T-helper 2 cell (primary cell): ENCODE measurements around the gene CENPVL2.
"Not testable (repeated sequence)": the region's sequence is repeated elsewhere in the genome, so short reads cannot be mapped to it uniquely, and the experiment has no call there.

Source experiments
- DNase-seq, 5 experiments: peaks; one replicate each; pipeline versions ENCODE4 v3.0.0 to v3.0.0-alpha.2; 2012 to 2022
- total RNA-seq, 2 donors: gene quantifications; one replicate each; lab custom pipeline; 2026; lab: John Stamatoyannopoulos, UW

The CENPVL2 gene
- 0 reads per million in 2 donors for total RNA-seq

DNA sequence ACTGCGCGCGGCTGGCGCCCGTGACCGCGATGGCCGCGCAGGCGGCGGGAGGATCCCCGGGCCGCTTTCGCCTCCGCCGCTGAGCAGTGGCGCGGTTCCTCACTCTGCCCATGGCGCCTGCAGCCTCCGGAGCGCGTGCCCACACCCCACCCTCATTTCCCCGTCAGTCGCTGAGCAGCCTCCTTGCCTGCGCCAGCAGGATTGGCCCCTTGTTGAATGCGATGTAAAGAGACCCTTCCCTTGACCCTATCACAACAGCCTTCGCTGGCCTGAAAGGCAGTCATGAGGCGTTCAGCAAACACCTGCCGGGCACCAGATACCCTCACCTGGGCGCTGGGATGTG, at the start of gene CENPVL2:
Gene CENPVL2 (minus strand): TSS at position 112 of the 343 bp plus-strand sequence. CDS start 0 bp downstream, at position 112.
- not testable (repeated sequence) for DNase-seq

DNA sequence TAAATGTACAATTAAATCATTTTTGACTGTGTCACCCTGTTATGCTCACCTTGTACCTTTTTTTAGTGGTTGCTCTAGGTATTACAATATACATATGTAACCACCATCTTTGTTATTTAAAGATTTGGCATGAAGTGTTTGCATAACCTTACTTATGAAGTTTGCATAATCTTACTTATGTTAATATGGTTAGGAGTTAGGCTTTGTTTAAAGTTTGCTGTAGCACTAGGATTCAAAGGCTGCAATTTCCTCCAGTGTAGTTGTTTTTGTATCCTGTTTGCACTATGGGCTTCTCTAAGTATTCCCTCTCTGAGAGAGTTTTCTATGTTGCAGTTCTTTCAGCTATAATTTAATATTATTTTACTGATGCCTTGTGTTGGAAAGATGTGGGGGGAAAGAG, 45.6 kb upstream of the CENPVL2 start:
- DNase-seq, result no peak

DNA sequence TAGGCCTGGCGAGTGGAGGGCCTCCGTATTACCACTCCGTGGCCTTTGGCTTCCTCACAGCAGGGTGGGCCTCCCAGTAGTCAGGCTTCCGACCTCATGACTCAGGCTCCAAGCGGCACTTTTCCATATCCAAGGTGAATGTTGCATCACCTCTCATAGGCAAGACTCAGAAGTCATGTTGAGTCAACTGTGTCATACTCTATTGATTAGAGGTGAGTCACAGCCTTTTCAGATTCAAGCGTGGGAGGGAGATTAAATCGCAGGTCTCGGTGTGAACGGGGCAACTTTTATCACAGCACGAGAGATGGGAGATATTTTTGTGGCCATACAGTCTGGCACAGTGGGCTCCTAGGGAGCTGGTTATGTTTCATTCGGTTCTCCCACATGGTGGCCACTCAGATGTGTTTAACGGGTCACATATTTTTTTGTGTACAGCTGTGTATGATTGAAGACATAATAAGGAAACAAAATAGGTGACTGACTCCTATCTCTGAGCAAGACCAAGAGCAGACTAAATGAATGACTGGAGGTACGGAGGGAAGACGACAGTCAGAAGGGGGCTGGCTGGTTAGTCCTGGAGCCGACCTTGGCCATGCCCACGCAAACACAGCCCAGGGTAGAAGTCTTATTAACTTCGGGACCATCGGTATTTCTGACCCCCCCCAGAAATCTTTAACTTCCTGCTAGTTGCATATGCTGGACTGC, 30.5 kb upstream of the CENPVL2 start:
- DNase-seq, result not testable (repeated sequence)

DNA sequence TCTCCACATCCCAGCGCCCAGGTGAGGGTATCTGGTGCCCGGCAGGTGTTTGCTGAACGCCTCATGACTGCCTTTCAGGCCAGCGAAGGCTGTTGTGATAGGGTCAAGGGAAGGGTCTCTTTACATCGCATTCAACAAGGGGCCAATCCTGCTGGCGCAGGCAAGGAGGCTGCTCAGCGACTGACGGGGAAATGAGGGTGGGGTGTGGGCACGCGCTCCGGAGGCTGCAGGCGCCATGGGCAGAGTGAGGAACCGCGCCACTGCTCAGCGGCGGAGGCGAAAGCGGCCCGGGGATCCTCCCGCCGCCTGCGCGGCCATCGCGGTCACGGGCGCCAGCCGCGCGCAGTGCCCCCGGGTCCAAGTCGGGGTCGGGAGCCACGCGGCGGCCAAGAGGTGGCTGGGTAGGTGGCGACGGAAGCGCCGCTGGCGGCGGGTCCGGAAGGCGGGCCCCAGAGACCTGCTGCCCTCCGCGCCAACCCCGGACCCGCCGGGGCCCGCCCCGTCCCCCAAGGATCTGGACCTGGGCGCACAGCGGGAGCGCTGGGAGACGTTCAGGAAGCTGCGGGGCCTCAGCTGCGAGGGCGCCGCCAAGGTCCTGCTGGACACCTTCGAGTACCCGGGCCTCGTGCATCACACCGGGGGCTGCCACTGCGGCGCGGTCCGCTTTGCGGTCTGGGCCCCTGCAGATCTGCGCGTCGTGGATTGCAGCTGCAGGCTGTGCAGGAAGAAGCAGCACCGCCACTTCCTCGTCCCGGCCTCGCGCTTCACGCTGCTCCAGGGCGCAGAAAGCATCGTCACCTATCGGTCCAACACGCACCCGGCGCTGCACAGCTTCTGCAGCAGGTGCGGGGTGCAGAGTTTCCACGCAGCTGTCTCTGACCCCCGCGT, 27.9 kb upstream of the CENPVL2 start, which contains the start of gene CENPVL1:
Gene CENPVL1 (plus strand): TSS at position 236 of the 888 bp plus-strand sequence. CDS start 0 bp downstream, at position 236.
- DNase-seq, result not testable (repeated sequence)

DNA sequence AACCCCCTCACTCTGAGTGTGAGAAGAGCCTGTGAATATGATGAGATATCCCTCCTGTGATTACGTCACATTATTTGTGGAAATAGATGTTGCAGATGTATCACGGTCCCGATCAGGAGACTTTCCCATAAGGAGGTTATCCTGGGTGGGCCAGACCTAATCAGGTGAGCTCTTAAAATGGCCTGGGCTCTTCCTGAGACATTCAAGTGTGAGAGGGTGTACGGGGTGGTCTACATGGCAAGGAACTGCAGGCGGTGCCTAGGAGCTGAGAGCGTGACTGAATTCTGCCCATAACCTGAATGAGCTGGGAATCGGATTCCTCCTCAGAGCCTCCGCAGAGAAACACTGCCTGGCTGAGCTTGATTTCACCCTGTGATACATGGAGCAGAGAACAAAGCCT, 14.8 kb upstream of the CENPVL2 start:
- no peak for DNase-seq

DNA sequence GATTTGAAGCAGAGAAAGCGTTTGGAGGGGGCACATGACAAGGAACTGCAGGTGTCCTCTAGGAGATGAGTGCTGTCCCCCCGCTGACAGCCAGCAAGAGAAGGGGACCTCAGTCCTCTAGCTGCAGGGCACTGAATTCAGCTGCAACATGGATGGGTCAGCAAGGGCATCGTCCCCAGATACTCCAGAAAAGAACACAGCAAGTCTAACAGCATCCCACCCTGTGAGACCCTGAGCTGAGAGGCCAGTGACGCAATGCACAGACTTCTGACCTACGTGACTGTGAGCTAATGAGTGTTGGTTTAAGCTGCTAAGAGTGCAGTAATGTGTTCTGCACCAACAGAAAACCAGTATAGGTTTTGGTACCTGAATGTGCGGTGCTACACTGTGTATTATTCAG, 11.6 kb upstream of the CENPVL2 start:
- DNase-seq, result no peak

DNA sequence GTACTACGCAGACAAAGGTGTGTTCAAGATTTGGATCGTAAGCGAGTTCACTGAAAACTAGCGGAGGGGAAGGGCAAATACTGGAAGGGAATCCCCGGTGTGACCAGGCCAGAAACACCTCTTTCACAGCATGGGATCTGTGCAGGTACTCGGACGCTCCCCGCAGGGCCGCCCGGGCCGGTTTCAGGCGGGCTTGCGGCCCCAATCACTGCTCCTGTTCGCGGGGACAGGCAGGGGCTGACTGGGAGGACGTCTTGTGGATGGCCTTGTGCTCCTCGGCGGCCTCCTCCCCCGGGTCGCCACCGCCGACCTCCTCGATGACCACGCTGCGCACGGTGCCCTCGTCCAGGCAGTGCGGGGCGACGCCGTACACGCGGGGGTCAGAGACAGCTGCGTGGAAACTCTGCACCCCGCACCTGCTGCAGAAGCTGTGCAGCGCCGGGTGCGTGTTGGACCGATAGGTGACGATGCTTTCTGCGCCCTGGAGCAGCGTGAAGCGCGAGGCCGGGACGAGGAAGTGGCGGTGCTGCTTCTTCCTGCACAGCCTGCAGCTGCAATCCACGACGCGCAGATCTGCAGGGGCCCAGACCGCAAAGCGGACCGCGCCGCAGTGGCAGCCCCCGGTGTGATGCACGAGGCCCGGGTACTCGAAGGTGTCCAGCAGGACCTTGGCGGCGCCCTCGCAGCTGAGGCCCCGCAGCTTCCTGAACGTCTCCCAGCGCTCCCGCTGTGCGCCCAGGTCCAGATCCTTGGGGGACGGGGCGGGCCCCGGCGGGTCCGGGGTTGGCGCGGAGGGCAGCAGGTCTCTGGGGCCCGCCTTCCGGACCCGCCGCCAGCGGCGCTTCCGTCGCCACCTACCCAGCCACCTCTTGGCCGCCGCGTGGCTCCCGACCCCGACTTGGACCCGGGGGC, 567 bp downstream of the CENPVL2 start:
- DNase-seq, result not testable (repeated sequence)

DNA sequence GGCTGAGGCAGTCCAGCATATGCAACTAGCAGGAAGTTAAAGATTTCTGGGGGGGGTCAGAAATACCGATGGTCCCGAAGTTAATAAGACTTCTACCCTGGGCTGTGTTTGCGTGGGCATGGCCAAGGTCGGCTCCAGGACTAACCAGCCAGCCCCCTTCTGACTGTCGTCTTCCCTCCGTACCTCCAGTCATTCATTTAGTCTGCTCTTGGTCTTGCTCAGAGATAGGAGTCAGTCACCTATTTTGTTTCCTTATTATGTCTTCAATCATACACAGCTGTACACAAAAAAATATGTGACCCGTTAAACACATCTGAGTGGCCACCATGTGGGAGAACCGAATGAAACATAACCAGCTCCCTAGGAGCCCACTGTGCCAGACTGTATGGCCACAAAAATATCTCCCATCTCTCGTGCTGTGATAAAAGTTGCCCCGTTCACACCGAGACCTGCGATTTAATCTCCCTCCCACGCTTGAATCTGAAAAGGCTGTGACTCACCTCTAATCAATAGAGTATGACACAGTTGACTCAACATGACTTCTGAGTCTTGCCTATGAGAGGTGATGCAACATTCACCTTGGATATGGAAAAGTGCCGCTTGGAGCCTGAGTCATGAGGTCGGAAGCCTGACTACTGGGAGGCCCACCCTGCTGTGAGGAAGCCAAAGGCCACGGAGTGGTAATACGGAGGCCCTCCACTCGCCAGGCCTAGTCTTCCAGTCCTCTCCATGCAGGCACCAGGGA, 2.8 kb downstream of the CENPVL2 start:
- DNase-seq, result not testable (repeated sequence)

DNA sequence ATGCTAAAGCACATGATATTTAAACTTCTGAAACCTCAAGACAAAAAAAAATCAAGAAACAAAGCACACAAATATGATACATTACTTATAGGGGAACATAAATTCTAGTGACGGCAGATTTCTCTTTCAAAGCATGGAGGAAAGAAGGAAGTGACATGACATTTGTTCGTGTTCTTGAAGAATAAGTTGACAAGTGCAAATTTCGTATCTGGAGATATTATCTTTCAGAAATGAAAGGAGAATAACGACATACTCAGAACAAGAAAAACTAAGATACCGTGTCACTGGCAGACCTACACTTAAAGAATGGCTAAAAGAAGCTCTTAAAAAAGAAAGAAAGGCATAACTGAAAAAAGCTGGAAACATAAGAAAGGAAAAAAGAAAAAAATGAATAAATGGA, 16.6 kb downstream of the CENPVL2 start:
- DNase-seq, result peak in 1 of 5 experiments; percentile 77

DNA sequence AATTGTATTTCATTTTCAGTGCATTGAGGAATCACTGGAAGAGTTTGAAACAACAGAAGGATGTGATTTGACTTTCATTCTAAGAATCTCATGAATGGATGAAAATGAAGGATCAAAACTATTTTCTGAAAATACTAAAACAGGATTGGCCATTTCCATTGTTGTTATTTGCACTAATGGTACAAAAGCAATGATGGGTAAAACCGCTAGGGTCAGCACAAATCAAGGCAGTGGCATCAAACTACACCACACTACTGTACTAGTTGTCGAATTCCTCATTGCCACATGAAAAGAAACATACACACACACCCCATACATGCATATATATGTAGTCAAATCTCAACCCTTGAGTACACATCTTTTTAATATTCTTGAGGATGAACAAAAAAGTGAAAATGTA, 39.3 kb downstream of the CENPVL2 start:
- no peak for DNase-seq

DNA sequence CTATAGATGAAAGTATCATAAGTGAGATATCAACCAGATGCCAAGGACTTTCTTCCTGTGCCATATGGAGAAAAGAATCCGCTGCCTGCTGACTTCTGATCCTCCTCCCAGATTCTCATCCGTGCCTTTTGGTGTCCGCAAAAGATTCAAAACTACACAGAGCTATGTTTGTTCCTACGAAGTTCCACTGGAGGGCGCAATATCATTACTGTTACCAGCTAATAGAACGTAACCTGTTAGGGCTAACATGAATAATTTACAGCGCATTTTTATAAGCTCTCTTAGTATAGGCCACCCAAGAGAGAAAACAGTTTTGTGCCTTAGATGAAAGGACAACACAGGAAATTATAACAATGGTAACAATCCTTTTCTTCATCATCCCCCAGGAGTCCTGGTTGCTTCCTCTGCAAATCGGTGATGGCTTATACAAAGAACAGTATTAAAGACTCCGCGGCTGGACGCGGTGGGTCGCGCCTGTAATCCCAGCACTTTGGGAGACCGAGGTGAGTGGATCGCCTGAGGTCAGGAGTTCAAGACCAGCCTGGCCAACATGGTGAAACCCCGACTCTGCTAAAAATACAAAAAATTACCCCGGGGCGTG, 41.1 kb downstream of the CENPVL2 start:
- DNase-seq, result peak in 1 of 5 experiments; percentile 48

DNA sequence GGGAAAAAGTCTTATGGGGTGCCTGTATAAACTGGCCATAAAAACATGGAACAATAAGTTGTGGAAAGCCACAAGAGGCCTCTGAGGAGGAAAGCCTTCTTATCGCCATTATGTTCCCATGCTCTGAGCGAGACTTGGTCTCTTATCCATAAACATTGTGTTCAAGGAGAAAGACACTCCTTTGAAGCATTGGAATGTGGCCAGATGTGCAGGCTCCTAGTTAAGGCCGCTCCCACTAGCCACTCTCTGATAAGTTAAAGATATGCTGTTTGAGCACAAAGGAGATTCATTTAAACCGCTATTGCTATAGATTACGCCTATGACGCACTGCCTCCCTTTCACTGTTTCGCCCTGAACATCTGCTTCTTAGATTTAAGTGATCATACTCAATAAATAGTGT, 46.1 kb downstream of the CENPVL2 start:
- not testable (repeated sequence) for DNase-seq
